NT2/D1 (cell line): ENCODE results near the gene ERBB4.
A peak's percentile ranks its signal among the peaks of the same experiment; 100 is the strongest.

ENCODE experiments used
- DNase-seq: peaks from one replicate; pipeline ENCODE4 v3.0.0-alpha.2; 2011; ENCODE audit warnings: low read depth, low spot score
- H3K27me3 ChIP-seq: 2 replicates; pipeline ENCODE4 v1.6.0; 2011; ENCODE audit warnings: mild to moderate bottlenecking; ENCODE audit not compliant: insufficient read length, insufficient read depth
- H3K36me3 ChIP-seq: 2 replicates; pipeline ENCODE4 v1.6.1; 2011; ENCODE audit warnings: mild to moderate bottlenecking, low read length, mixed read lengths; ENCODE audit not compliant: insufficient read depth, insufficient read length
- H3K4me1 ChIP-seq: 2 replicates; pipeline ENCODE4 v1.5.1; 2011; ENCODE audit not compliant: insufficient read depth, insufficient read length
- H3K4me3 ChIP-seq: 2 replicates; pipeline ENCODE4 v1.5.1; 2011; ENCODE audit warnings: low read depth; ENCODE audit not compliant: insufficient read length
- H3K9ac ChIP-seq: 2 replicates; pipeline ENCODE4 v1.6.0; 2011; ENCODE audit warnings: low read depth; ENCODE audit not compliant: insufficient read length
- H3K9me3 ChIP-seq: 2 replicates; pipeline ENCODE4 v1.5.1; 2011; ENCODE audit warnings: mild to moderate bottlenecking, low read length; ENCODE audit not compliant: insufficient read depth
- SUZ12 ChIP-seq: IDR thresholded peaks from 2 replicates; pipeline ENCODE4 v1.6.1; 2011; ENCODE audit not compliant: insufficient read length, insufficient read depth; ENCODE audit errors: extremely low read depth
- YY1 ChIP-seq: IDR thresholded peaks from 2 replicates; pipeline ENCODE4 v1.6.1; 2011; ENCODE audit not compliant: insufficient read length, insufficient read depth
- ZNF274 ChIP-seq: IDR thresholded peaks from 2 replicates; pipeline ENCODE4 v1.6.1; 2011; ENCODE audit warnings: mild to moderate bottlenecking, low read depth, low read length

ERBB4 gene

DNA sequence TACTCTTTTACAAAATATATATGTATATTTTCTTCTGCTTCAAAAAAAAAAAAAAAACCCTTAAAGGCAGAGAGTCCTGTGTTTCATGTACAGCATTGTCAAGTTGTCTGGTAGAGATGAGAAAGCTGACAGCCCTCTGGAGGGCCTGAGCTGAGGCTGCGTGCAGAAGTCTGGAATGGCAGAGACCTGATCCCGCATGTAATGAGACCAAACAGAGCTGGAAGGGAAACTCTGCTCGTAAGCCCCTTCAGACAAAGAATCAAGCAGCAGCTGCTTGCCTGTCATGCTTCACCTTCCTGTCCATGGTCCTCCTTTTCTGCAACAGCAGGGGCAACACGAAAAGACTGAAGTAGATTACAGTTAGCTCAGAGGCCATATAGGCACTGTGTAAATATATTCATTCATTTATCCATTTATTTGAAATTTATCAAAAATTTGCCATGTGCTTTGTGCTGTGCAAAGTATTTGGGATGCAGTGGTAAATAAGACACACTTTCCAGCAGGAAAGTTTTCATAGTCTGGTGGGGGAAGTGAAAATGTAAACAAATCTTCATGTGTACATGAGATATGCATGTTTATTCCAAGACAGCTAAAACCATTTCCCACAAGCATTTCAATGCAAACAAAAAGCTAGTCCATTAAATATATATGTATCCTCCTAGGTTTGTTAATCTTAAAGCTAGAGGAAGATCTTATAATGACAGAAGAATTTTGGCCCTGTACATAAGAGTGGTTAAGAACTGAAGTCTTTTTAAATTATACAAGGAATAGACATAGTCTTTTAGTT lies 1069.5 kb downstream of the ERBB4 start:
- no peaks in the 10 kb centered on the region for H3K4me1 ChIP-seq
- DNase-seq: no peak
- TF ChIP-seq ZNF274: no peak
- TF ChIP-seq SUZ12: no peak
- TF ChIP-seq YY1: no peak
- H3K9ac ChIP-seq: no peak overlapping the region
- H3K36me3 ChIP-seq: no peaks in the 10 kb centered on the region
- H3K9me3 ChIP-seq: peaks cover 4% of the 10 kb centered on the region; the same call in 1 of the 2 replicates
- no peaks in the 10 kb centered on the region for H3K27me3 ChIP-seq
- no peak overlapping the region for H3K4me3 ChIP-seq

DNA sequence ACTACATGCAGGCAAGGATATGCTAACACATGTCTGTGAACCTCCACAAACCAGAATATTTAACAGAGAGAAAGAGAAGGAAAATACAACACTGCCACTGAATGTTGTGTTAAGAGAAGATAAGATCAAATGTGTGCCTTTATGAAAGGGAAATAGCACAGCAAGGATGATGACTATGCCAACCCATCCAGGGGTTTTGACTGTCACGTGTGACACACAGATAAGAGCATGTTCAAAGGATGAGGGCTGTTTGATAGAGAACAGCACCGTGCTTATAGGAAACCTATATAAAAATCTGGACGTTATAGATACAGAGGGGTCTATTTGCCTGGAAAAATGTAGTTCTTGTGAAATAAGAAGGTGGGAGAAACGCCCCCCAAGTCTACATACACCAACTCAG lies 1070.4 kb downstream of the ERBB4 start:
- no peak overlapping the region for H3K9ac ChIP-seq
- peaks cover 4% of the 10 kb centered on the region; the same call in 1 of the 2 replicates for H3K9me3 ChIP-seq
- no peak overlapping the region for H3K4me3 ChIP-seq
- no peak for TF ChIP-seq ZNF274
- TF ChIP-seq SUZ12: no peak
- TF ChIP-seq YY1: no peak
- DNase-seq: no peak
- H3K27me3 ChIP-seq: no peaks in the 10 kb centered on the region
- no peaks in the 10 kb centered on the region for H3K36me3 ChIP-seq
- H3K4me1 ChIP-seq: no peaks in the 10 kb centered on the region

DNA sequence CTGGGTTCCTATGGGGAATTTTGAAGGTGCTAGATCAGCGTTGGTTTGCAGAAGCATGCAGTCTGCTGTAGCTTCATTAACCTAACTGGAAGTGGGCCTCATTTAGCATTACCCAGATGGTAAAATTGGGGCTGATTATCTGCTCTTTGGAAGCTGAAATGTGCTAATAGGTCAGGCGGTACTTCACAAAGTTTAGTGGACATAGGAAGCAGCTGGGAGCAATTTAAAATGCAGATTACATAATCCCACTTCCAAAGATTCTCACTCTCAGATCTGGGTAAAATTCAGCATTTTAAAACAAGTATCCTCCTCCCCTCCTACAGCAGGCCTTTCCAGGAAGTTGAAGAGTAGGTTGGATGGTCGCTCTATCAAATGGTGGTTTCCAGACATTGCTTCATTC lies 1075.2 kb downstream of the ERBB4 start:
- no peaks in the 10 kb centered on the region for H3K4me1 ChIP-seq
- TF ChIP-seq YY1 (no peak), SUZ12 (no peak), ZNF274 (no peak)
- H3K4me3 ChIP-seq: no peak overlapping the region

DNA sequence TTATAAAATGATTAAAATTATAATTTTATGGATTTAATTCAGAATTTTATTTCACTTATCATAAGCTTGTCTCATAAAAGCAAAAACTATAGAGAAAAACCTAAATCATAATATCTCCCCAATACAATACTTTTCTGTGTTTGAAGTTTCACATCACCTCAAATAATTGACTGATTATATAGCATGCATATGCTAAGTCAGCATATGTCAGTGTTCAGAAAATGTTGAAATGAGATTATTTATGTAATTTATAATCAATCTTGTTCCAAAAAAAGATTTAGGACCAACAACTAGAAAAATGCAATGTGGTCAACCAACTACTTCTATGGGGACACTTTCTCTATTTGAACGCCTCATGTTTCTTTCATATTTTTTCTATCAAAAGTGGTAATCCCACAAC lies 1079.6 kb downstream of the ERBB4 start:
- H3K27me3 ChIP-seq: no peaks in the 10 kb centered on the region
- H3K4me3 ChIP-seq: no peak overlapping the region
- H3K36me3 ChIP-seq: no peaks in the 10 kb centered on the region
- TF ChIP-seq ZNF274: no peak
- no peak for TF ChIP-seq YY1
- TF ChIP-seq SUZ12: no peak
- H3K9ac ChIP-seq: no peak overlapping the region
- no peaks in the 10 kb centered on the region for H3K4me1 ChIP-seq
- no peaks in the 10 kb centered on the region for H3K9me3 ChIP-seq
- DNase-seq: no peak

More for the DNA sequence above, 1075.2 kb downstream of the ERBB4 start:
- Histone ChIP-seq H3K36me3 (no peaks in the 10 kb centered on the region), H3K9me3 (no peaks in the 10 kb centered on the region), H3K27me3 (no peaks in the 10 kb centered on the region), H3K9ac (no peak overlapping the region)
- no peak for DNase-seq

DNA sequence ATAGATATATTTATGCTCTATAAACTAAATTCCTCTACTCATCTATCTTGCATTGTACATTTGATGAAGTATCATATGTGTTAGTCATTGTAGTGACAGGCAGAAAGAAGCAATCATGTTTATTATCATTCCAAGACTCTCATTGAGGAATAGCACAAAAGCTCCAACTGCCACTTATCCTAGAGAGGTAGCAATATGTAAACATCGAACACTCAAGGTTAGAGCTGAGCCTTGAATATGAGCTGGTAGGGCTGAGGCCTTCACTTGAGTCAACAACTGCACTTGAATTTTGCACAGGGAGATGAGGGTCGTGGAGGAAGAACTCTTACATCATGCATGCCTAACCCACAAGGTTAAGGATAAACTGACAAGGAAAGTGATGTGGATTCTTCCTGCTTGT lies 1081.3 kb downstream of the ERBB4 start:
- H3K36me3 ChIP-seq: no peaks in the 10 kb centered on the region
- H3K9ac ChIP-seq: no peak overlapping the region
- H3K4me1 ChIP-seq: no peaks in the 10 kb centered on the region
- H3K4me3 ChIP-seq: no peak overlapping the region
- DNase-seq: no peak
- no peaks in the 10 kb centered on the region for H3K9me3 ChIP-seq
- no peaks in the 10 kb centered on the region for H3K27me3 ChIP-seq
- TF ChIP-seq SUZ12: no peak
- TF ChIP-seq YY1: no peak
- no peak for TF ChIP-seq ZNF274

DNA sequence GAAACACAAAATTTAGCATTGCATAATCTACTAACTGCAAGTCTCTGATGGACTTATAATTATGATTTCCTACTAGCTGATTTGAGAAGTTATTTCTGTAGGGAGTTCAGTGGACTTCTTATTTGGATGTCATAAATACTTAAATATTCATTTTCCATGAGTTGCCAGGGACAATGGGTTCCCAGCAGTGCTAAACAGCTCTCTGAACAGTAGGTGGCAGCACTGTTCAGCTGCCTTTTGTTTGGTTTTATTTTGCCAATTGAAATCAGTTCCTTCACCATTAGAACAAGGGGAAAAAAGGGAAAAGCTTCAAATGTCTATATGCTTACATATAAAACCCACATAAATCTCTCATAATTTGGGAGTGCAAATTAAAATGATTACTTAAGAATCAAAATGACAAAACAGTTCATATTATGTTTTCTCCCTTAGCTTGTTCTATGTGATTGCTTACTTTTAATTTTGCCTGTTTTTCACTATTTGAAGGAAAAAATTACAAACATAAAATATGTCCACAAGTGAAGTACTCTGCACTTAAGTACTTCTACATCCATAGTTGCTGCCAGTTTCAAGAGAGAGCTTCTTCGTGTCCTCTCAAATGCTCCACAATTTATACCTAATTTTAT lies 1083.3 kb downstream of the ERBB4 start:
- no peak for TF ChIP-seq SUZ12
- TF ChIP-seq ZNF274: no peak
- no peak for TF ChIP-seq YY1

DNA sequence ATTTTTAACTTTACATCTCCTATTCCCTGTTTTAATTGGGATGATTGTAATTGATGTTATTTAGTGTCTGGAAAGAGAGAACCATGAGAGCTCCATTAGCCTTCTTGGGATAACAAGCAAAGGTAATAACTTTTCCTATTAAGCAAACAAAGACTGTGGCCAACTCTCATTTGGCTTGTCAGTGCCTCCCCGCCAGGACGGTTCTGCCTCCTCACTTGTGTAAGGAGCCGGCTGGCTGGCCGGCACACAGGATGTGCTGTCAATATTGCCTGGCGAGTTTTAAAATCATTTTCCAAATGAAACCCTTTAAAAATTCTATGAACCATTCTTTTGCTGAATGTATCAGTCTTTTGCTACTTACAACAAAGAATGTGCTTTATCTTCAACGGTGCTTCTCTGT lies 1083.9 kb downstream of the ERBB4 start:
- no peaks in the 10 kb centered on the region for H3K36me3 ChIP-seq
- no peaks in the 10 kb centered on the region for H3K27me3 ChIP-seq
- no peaks in the 10 kb centered on the region for H3K9me3 ChIP-seq
- no peak overlapping the region for H3K9ac ChIP-seq
- no peak overlapping the region for H3K4me3 ChIP-seq
- no peak for DNase-seq
- TF ChIP-seq ZNF274 (no peak), YY1 (no peak), SUZ12 (no peak)
- H3K4me1 ChIP-seq: no peaks in the 10 kb centered on the region

More for the DNA sequence above, 1083.3 kb downstream of the ERBB4 start:
- peak; percentile 20 for DNase-seq
- no peaks in the 10 kb centered on the region for H3K36me3 ChIP-seq
- H3K27me3 ChIP-seq: no peaks in the 10 kb centered on the region
- H3K9me3 ChIP-seq: no peaks in the 10 kb centered on the region
- H3K4me3 ChIP-seq: no peak overlapping the region
- H3K9ac ChIP-seq: no peak overlapping the region
- no peaks in the 10 kb centered on the region for H3K4me1 ChIP-seq
